GM19193 (cell line): Measurements from ENCODE around the gene CD22.

ENCODE experiments used
- POLR2A ChIP-seq: IDR thresholded peaks from 4 replicates; pipeline ENCODE4 v1.6.1; 2011; ENCODE audit not compliant: insufficient read depth, insufficient read length; ENCODE audit errors: extremely low read depth

Gene CD22

DNA sequence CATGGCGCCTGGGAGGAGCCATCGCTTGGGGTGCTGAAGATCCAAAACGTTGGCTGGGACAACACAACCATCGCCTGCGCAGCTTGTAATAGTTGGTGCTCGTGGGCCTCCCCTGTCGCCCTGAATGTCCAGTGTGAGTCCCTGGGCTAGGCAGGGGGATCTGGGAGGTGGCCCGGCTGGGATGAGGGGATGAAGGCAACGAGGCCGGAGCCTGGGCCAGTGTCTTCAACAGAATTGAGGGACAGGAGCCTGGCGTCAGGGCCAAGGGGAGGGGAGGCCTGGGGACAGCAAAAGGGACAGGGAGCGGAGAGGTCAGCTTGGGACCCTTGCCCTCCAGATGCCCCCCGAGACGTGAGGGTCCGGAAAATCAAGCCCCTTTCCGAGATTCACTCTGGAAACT, 12.0 kb downstream of the CD22 start:
- no peak for TF ChIP-seq POLR2A

GRCh38 chr19:35341565-35342225, 12.7 kb downstream of the CD22 start:
- no peak for TF ChIP-seq POLR2A

DNA sequence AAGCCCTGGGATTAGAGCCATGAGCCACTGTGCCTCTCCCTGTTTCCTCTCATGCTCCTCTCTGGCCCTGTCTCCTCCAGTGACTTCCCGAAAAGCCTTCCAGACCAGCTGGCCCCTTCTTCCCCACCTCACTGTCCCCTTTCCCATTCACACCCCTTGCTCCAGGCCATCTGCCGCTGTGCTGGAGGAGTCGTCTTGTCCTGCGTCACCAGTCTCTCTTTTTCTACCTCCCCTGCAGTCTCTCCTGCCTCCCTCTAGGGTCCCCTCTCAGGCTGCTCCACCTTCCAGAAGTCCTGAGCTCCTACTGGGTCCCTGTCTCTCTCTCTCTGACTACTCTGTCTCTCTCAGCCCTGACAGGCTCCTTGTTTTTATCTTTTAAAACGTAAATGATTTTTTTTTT, 13.4 kb downstream of the CD22 start:
- TF ChIP-seq POLR2A, result no peak

GRCh38 chr19:35344511-35345031, 15.6 kb downstream of the CD22 start:
- peak; percentile 39 for TF ChIP-seq POLR2A

- no peak for TF ChIP-seq POLR2A
These were observed 16.7 kb downstream of the CD22 start for GRCh38 chr19:35345671-35346111.

- no peak for TF ChIP-seq POLR2A
These were observed 17.4 kb downstream of the CD22 start for GRCh38 chr19:35346193-35347052.

GRCh38 chr19:35347171-35347929, 18.4 kb downstream of the CD22 start, which contains the start of gene FFAR1:
FFAR1 (plus strand) TSS chr19:35347902; CDS start chr19:35351552, 3,650 bp downstream.
- TF ChIP-seq POLR2A, result peak; percentile 56

DNA sequence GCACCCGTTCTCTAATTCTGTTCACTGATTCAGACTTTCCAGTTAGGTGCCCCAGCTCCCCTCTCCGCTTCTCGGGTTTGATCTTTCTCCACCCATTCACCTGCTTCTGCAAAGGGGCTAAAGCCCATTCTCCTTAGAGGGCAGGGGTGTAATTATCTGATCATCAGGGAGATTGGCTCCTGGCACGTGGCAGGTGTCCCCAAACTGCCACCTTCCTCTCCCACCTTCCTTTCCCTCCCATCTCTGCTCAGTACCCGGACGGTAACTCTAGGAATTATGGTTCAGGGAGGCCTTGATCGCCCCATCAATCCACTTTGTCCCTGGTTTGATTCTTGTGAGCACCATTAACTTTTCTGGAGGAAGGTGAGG, 18.9 kb downstream of the CD22 start:
- no peak for TF ChIP-seq POLR2A

DNA sequence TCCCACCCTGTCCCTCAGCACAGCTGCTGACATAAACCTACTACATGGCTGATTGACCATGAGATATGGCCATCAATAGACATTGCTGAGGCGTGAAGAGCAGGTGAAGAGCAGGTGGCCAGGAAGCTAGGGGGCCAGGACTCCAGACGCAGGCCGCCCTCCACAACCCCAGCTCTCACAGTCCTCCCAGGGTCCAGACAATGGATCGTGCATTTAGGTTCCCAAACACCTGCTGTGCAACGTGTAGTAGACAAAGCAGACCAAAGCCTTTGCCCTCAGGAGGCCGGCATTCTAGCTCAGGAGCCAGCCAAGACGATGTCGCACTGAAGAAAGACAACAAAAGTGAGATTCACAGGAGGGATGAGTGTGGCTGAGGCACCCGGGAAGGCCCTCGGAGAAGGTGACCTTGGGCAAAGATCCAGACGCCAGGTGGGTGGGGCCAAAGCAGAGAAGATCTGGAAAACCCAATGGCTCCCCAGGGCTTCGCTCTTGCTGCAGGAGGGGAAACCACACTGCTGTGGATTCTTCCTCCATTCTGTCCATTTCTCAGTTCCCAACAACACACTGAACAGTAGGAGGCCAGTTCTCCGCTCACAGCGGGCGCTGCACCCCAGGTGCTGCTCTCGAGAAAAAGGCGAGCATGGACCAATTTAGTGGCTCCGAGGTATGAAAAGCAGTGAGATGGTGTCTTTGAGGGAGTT, 20.1 kb downstream of the CD22 start:
- TF ChIP-seq POLR2A, result no peak

DNA sequence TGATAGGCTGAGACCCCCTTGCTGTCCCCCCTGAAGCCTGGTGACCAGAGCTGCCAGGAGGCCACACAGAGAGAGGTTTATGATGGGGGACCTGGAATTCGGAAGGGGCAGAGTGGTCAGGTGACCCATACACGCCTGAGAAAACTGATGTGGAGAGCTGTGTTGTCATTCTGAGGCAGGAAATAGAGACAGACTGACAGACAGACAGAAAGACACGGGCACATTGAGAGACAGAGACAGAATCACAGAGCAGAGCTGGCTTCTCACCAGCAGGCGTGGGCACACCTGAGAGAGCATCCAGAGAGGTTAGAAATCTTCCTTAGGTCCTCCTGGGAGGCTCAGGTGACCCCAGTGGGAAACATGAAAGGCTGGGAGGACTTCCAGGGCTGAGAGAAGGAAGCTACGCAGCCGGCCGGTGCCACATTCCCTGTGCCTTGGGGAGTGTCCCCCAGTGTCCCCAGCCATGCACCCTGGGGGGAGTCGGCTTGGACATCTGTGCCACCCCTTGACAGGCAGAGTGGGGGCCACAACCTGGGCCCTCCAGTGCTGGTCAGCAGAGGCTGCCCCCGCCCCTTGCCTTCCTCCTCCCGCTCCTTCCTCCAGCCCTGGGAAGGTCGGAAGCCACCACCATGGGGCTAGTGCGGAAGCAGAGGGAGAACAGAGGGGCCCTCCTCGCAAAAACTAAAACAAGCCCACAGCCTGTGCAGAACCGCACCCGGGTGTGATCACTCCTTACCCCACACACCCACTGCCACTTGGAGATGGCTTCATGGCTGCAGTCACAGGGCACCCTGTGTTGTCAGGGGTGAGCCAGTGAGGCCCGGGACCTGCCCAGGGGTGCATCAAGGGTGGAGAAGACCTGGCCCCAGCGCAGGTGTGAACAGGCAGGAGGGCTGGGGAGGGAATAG, 20.9 kb downstream of the CD22 start:
- peak; percentile 15 for TF ChIP-seq POLR2A

GRCh38 chr19:35350591-35350990, 21.6 kb downstream of the CD22 start:
- TF ChIP-seq POLR2A, result no peak

GRCh38 chr19:35351411-35352176, 22.6 kb downstream of the CD22 start:
- peak; percentile 7 for TF ChIP-seq POLR2A

GRCh38 chr19:35352177-35352447, 23.1 kb downstream of the CD22 start:
- TF ChIP-seq POLR2A, result no peak
